ENCODE data around the gene BPTF.
A peak's percentile ranks its signal among the peaks of the same experiment; 100 is the strongest.
"Not testable (repeated sequence)": the region's sequence is repeated elsewhere in the genome, so short reads cannot be mapped to it uniquely, and the experiment has no call there.

Gene BPTF

DNA sequence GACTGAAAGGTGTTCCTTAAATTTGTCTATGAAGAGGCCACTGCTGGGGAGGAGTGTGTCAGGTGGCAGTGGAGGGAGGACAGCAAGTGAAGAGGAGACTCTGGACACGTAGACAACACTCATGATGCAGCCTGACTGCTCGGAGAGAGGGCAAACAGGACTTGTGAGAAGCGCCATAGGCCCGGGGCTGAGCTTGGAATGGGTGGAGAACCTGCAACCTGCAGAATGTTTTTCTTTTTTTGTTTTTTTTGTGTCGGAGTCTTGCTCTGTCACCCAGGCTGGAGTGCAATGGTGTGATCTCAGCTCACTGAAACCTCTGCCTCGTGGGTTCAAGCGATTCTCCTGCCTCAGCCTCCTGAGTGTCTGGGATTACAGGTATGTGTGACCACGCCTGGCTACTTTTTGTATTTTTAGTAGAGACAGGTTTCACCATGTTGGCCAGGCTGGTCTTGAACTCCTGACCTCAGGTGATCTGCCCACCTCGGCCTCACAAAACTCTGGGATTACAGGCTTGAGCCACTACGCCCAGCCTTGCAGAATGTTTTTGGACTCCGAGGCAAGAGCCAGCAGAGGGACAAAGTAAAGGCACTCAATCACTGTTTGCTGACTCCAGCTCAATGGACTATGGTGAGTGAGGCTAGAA is 189.9 kb downstream of the BPTF start:
- DNase-seq (ENCODE audit: low spot score): no peak

DNA sequence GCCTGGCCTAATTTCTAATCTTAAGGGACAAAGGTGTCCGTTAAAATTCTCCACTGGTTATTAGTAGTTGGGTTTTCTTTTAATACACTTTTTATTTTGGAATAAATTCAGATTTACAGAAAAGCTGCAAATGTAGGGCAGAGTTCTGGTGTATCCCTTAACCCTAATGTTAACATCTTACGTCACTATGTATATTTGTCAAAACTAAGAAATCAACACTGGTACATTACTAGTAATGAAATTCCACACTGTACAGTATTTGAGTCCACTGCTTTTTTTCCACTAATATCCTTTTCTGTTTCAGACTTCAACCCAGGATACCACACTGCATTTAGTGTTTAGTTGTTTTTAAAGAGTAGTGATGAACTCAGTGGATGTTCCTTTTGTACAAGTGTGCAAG is 191.5 kb downstream of the BPTF start:
- DNase-seq (ENCODE audit: low spot score): no peak

GRCh38 chr17:68018493-68018892 is 193.2 kb downstream of the BPTF start:
- DNase-seq (ENCODE audit: low spot score): not testable (repeated sequence)

- DNase-seq (ENCODE audit: low spot score): peak; percentile 28
Measured at GRCh38 chr17:68019336-68019674, 194.0 kb downstream of the BPTF start.

- DNase-seq (ENCODE audit: low spot score): peak; percentile 97
Measured at GRCh38 chr17:68019675-68020408, 194.5 kb downstream of the BPTF start.

DNA sequence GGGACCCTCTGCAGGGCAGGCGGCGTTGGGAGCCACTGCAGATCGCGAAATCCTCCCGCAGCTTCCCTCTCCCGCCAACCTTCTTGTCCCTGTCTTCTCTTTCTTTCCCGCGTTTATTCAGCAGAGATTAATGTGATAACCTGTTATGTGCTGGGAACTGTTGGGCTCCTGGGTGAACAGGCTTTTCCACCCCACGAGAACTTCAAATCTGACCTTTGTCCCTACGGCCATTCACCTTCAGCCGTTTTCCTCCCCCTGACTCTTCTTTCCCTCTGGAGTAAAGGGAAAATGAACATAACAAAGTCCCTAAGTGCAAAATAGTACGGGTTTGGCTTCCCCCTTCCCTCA is 195.1 kb downstream of the BPTF start:
- DNase-seq (ENCODE audit: low spot score): no peak

- DNase-seq (ENCODE audit: low spot score): not testable (repeated sequence)
Measured at GRCh38 chr17:68020791-68021190, 195.5 kb downstream of the BPTF start.

GRCh38 chr17:68021963-68022362 is 196.7 kb downstream of the BPTF start:
- DNase-seq (ENCODE audit: low spot score): no peak

- DNase-seq (ENCODE audit: low spot score): not testable (repeated sequence)
Measured at GRCh38 chr17:68022547-68022946, 197.2 kb downstream of the BPTF start.

DNA sequence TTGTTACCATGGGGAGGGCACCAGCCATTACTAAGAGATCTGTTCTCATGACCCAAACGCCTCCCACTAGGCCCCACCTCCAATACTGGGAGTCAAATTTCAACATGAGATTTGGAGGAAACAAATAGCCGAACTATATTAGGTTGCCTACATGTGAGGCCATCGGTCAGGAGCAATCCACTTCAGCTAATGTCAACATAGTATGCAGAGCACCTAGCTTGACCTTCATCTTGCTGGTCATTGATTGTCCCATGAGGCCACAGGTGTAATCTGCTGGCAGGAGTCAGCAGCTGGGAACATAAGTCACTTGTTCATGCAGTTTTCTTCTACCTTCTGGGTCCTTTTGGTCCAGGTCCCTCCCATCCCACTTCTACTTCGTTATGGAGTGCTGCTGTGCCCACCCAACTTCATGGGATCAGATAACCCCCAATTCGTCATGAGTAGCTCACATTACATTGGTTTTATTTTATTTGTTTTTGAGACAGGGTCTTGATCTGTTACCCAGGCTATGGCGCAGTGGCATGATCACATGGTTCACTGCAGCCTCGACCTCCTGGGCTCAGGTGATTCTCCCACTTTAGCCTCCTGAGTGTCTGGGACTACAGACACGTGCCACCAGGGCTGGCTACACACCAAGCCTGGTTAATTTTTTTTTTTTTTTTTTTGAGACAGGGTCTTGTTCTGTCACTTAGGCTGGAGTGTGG is 204.4 kb downstream of the BPTF start:
- no peak for DNase-seq (ENCODE audit: low spot score)
